ENCODE measurements around the gene NMRAL1. TPM values are rescaled to one million over a fixed set of nuclear protein-coding genes. Genes with fewer than 3 reads are reported as not detected.

Gene NMRAL1
- total RNA-seq, 1 donor from 2014 or later, result 47.1 TPM

DNA sequence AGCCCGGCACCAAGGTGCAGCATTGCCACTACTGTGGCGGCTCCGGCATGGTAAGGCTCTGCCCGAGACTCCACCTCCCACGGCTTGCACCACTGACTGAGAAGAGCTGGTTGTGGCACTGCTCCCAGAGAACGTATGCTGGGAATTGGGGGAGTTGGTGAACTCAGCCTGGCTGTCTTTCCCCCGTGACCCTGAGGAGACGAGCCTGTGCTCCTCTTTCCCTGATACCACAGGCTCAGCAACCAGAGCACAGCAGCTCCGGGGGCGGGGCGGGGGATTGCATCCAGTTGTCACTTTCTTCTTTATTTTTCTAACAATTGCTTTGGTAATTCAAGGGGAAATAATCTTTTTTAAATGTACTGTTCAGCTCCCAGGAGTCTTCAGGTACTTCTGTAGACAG lies 32.1 kb downstream of the NMRAL1 start:
- Mint-ChIP-seq H3K27ac (no peak overlapping the region), H3K4me3 (no peak overlapping the region), H3K4me1 (no peaks in the 10 kb centered on the region), H3K36me3 (peaks cover 33% of the 10 kb centered on the region), H3K9me3 (no peaks in the 10 kb centered on the region), H3K27me3 (ENCODE audit: insufficient read depth, low read depth) (peaks cover 2% of the 10 kb centered on the region)
- DNase-seq (ENCODE audit: low spot score), result no peak
- Histone ChIP-seq H3K4me2 (no peak overlapping the region), H3K9me3 (ENCODE audit: low read depth) (no peaks in the 10 kb centered on the region), H3K4me1 (no peaks in the 10 kb centered on the region), H3F3A (ENCODE audit: low read depth) (no peaks in the 10 kb centered on the region), H3K9ac (no peak overlapping the region), H3K27ac (no peak overlapping the region), H2AFZ (replicated peaks) (no peak overlapping the region), H3K36me3 (no peaks in the 10 kb centered on the region), H3K79me2 (ENCODE audit: low read depth) (no peaks in the 10 kb centered on the region), H3K4me3 (no peak overlapping the region), H4K20me1 (ENCODE audit: low read depth) (no peaks in the 10 kb centered on the region), H3K27me3 (no peaks in the 10 kb centered on the region)
- TF ChIP-seq, protein P1, sequence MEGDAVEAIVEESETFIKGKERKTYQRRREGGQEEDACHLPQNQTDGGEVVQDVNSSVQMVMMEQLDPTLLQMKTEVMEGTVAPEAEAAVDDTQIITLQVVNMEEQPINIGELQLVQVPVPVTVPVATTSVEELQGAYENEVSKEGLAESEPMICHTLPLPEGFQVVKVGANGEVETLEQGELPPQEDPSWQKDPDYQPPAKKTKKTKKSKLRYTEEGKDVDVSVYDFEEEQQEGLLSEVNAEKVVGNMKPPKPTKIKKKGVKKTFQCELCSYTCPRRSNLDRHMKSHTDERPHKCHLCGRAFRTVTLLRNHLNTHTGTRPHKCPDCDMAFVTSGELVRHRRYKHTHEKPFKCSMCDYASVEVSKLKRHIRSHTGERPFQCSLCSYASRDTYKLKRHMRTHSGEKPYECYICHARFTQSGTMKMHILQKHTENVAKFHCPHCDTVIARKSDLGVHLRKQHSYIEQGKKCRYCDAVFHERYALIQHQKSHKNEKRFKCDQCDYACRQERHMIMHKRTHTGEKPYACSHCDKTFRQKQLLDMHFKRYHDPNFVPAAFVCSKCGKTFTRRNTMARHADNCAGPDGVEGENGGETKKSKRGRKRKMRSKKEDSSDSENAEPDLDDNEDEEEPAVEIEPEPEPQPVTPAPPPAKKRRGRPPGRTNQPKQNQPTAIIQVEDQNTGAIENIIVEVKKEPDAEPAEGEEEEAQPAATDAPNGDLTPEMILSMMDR (IDR thresholded peaks at IDR 0.05), result no peak
- TF ChIP-seq EZH2 (IDR thresholded peaks at IDR 0.05) (no peak), EZH2phosphoT487 (IDR thresholded peaks at IDR 0.05) (no peak)

- no peaks in the 10 kb centered on the region for H3K4me1 ChIP-seq
- no peak overlapping the region for H3K9ac ChIP-seq
- no peak overlapping the region for H3K4me3 ChIP-seq
- H3K4me2 ChIP-seq, result no peak overlapping the region
- Mint-ChIP-seq H3K27ac (no peak overlapping the region), H3K9me3 (no peaks in the 10 kb centered on the region), H3K4me1 (no peaks in the 10 kb centered on the region), H3K36me3 (peaks cover 23% of the 10 kb centered on the region), H3K4me3 (no peak overlapping the region), H3K27me3 (ENCODE audit: insufficient read depth, low read depth) (no peaks in the 10 kb centered on the region)
- H3K27me3 ChIP-seq, result no peaks in the 10 kb centered on the region
- no peak for DNase-seq (ENCODE audit: low spot score)
- peaks cover 4% of the 10 kb centered on the region for H3K36me3 ChIP-seq
- no peak overlapping the region for H2AFZ ChIP-seq (replicated peaks)
- no peaks in the 10 kb centered on the region for H3K9me3 ChIP-seq (ENCODE audit: low read depth)
- TF ChIP-seq EZH2 (IDR thresholded peaks at IDR 0.05), result no peak
- TF ChIP-seq EZH2phosphoT487 (IDR thresholded peaks at IDR 0.05), result no peak
- TF ChIP-seq, protein P1 (IDR thresholded peaks at IDR 0.05), result no peak
- H3K79me2 ChIP-seq (ENCODE audit: low read depth), result no peaks in the 10 kb centered on the region
- H3K27ac ChIP-seq, result no peak overlapping the region
- no peaks in the 10 kb centered on the region for H4K20me1 ChIP-seq (ENCODE audit: low read depth)
- peaks cover 4% of the 10 kb centered on the region for H3F3A ChIP-seq (ENCODE audit: low read depth)
These were observed 37.1 kb downstream of the NMRAL1 start for GRCh38 chr16:4437366-4437765.

DNA sequence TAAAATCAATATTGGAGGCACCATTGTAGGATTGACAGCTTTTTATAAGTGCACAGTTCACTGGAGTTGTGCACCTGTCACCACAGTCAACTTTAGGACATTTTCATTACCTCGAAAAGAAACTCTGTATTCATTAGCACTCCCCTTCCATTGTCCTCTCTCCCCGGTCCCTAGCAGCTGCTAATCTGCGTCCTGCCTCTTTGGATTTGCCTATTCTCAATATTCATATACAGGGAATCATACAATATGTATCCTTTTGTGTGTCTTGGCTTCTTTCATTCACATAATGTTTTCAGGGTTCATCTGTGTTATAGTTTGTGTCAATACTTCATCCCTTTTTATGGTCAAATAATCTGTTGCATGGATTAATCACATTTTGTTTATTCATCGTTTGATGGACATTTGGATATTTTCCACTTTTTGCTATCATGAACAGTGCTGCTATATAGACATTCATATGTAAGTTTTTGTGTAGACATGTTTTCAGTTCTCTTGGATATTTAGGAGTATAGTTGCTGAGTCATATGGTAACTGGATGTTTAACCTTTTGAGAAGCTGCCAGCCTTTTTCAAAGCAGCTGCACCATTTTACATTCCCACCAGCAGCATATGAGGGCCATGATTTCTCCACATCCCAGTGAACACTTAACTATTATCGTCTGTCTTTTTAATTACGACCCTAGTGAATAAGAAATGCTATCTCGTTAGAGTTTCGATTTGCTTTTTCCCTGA lies 38.9 kb downstream of the NMRAL1 start:
- no peak overlapping the region for H3K27ac ChIP-seq
- H3K36me3 Mint-ChIP-seq, result peaks cover 15% of the 10 kb centered on the region
- no peak for DNase-seq (ENCODE audit: low spot score)
- H3K36me3 ChIP-seq, result peaks cover 4% of the 10 kb centered on the region
- no peaks in the 10 kb centered on the region for H3K27me3 ChIP-seq
- H2AFZ ChIP-seq (replicated peaks), result no peak overlapping the region
- no peaks in the 10 kb centered on the region for H3K4me1 ChIP-seq
- no peak overlapping the region for H3K4me2 ChIP-seq
- H3K4me1 Mint-ChIP-seq, result no peaks in the 10 kb centered on the region
- no peak overlapping the region for H3K4me3 Mint-ChIP-seq
- peaks cover 4% of the 10 kb centered on the region for H3F3A ChIP-seq (ENCODE audit: low read depth)
- no peaks in the 10 kb centered on the region for H4K20me1 ChIP-seq (ENCODE audit: low read depth)
- H3K27ac Mint-ChIP-seq, result no peak overlapping the region
- H3K79me2 ChIP-seq (ENCODE audit: low read depth), result peaks cover 9% of the 10 kb centered on the region
- no peaks in the 10 kb centered on the region for H3K9me3 ChIP-seq (ENCODE audit: low read depth)
- H3K4me3 ChIP-seq, result no peak overlapping the region
- no peaks in the 10 kb centered on the region for H3K27me3 Mint-ChIP-seq (ENCODE audit: insufficient read depth, low read depth)
- TF ChIP-seq EZH2phosphoT487 (IDR thresholded peaks at IDR 0.05) (no peak), EZH2 (IDR thresholded peaks at IDR 0.05) (no peak)
- TF ChIP-seq, protein P1 (IDR thresholded peaks at IDR 0.05), result no peak
- no peak overlapping the region for H3K9ac ChIP-seq
- no peaks in the 10 kb centered on the region for H3K9me3 Mint-ChIP-seq
